Renal cortical epithelial cell (primary cell): Measurements from ENCODE around the gene SH3RF1. TPM values are rescaled to one million over a fixed set of nuclear protein-coding genes. Genes with fewer than 3 reads are reported as not detected.
A peak's percentile ranks its signal among the peaks of the same experiment; 100 is the strongest.
"Not testable (repeated sequence)": the region's sequence is repeated elsewhere in the genome, so short reads cannot be mapped to it uniquely, and the experiment has no call there.

Experiments used
- DNase-seq: peaks from one replicate; pipeline ENCODE4 v3.0.0-alpha.2; 2011; ENCODE audit warnings: low read depth
- total RNA-seq: library from RNA; depleted of rRNA; stranded (reverse); fragments of >200 nt; gene quantifications from 2 replicates; pipeline ENCODE4 v1.2.3, GENCODE V29; 2014

SH3RF1 gene
- 10.2 and 12.7 TPM in 2 replicates for total RNA-seq

GRCh38 chr4:169270810-169271691 lies at the start of gene SH3RF1:
Gene SH3RF1, minus strand, starts transcription at chr4:169270956. Its CDS starts 1,744 bp downstream, at chr4:169269212.
- no peak for DNase-seq

GRCh38 chr4:169315530-169316343 lies 45.0 kb upstream of the SH3RF1 start:
- DNase-seq: peak; percentile 46

GRCh38 chr4:169314906-169315305 lies 44.1 kb upstream of the SH3RF1 start:
- DNase-seq: peak; percentile 87

- DNase-seq: no peak
Measured at GRCh38 chr4:169313732-169314131, 43.0 kb upstream of the SH3RF1 start.

GRCh38 chr4:169312690-169313422 lies 42.1 kb upstream of the SH3RF1 start:
- DNase-seq: no peak

- DNase-seq: peak; percentile 65
Measured at GRCh38 chr4:169311643-169312365, 41.0 kb upstream of the SH3RF1 start.

GRCh38 chr4:169309326-169309967 lies 38.7 kb upstream of the SH3RF1 start:
- DNase-seq: no peak

GRCh38 chr4:169307576-169307975 lies 36.8 kb upstream of the SH3RF1 start:
- no peak for DNase-seq

- peak; percentile 30 for DNase-seq
Measured at GRCh38 chr4:169305651-169306050, 34.9 kb upstream of the SH3RF1 start.

- no peak for DNase-seq
Measured at GRCh38 chr4:169305173-169305572, 34.4 kb upstream of the SH3RF1 start.

- DNase-seq: no peak
Measured at GRCh38 chr4:169295822-169296221, 25.1 kb upstream of the SH3RF1 start.

- DNase-seq: no peak
Measured at GRCh38 chr4:169293343-169294176, 22.8 kb upstream of the SH3RF1 start.

GRCh38 chr4:169287983-169288382 lies 17.2 kb upstream of the SH3RF1 start:
- not testable (repeated sequence) for DNase-seq

GRCh38 chr4:169286562-169287301 lies 16.0 kb upstream of the SH3RF1 start:
- no peak for DNase-seq

GRCh38 chr4:169283114-169283509 lies 12.4 kb upstream of the SH3RF1 start:
- peak; percentile 34 for DNase-seq

- DNase-seq: peak; percentile 36
Measured at GRCh38 chr4:169282429-169283113, 11.8 kb upstream of the SH3RF1 start.

- DNase-seq: no peak
Measured at GRCh38 chr4:169279108-169279507, 8.4 kb upstream of the SH3RF1 start.

GRCh38 chr4:169278624-169279023 lies 7.9 kb upstream of the SH3RF1 start:
- DNase-seq: no peak

GRCh38 chr4:169277838-169278237 lies 7.1 kb upstream of the SH3RF1 start:
- not testable (repeated sequence) for DNase-seq
